ENCODE measurements around the gene ATP6AP1. TPM values are rescaled to one million over a fixed set of nuclear protein-coding genes. Genes with fewer than 3 reads are reported as not detected.

Gene ATP6AP1
- total and polyA plus RNA-seq, 9 of the 15 experiments (the other 6 are each of a cell fraction or from before 2014, with no cell fraction given), result 8.3 to 90.5 (median 52.9) TPM

DNA sequence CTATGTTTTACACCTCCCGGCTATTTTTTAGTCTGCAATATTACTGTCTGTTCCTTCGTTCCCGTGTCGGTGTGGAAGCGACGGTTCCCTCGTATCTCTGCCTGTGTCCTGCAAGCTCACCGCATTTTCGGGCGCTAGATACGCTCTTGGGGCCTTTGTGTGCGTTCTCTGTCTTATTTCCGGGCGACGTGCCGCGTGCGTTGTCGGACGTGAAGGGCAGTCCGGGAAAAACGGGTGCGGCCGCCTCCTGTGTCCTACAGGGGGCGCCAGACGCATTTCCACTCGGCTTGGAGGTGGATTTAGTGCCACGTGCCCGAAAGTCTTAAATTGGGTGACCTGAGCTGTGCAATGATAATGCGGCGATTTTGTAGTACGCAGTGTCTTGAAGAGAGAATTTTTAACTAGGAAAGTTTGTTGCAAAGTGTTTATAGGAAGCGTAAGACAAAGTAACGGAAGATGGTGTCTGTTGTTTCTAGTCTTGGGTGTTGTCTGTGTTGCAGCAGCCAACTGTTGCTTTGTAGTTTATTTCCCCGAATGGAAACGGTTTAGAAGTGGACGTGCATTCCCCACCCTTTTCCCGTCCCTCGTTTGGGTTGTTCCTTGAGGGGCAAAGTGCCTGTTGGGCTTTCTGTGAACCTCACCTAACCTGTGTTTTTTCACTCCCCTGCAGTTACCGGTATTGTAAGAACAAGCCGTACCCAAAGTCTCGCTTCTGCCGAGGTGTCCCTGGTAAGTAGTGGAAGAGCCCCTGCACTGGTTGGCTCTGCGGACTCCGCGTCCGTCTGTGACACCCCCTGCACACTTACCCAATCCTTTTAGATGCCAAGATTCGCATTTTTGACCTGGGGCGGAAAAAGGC lies 29.6 kb upstream of the ATP6AP1 start (continued):
- peak; percentile 71 for TF ChIP-seq ELF1 (tag; IDR thresholded peaks at IDR 0.05)
- no peak for TF ChIP-seq ZNF76 (CRISPR knock-in tag; IDR thresholded peaks at IDR 0.05; ENCODE audit: borderline replicate concordance)
- TF ChIP-seq, protein P1, sequence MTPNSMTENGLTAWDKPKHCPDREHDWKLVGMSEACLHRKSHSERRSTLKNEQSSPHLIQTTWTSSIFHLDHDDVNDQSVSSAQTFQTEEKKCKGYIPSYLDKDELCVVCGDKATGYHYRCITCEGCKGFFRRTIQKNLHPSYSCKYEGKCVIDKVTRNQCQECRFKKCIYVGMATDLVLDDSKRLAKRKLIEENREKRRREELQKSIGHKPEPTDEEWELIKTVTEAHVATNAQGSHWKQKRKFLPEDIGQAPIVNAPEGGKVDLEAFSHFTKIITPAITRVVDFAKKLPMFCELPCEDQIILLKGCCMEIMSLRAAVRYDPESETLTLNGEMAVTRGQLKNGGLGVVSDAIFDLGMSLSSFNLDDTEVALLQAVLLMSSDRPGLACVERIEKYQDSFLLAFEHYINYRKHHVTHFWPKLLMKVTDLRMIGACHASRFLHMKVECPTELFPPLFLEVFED (CRISPR knock-in tag; conservative IDR thresholded peaks at IDR 0.05), result 0 out of 2 replicates have a peak, but pooled peaks have one; percentile 13
- TF ChIP-seq ZNF592 (IDR thresholded peaks at IDR 0.05), result peak; percentile 82
- peak; percentile 9 for TF ChIP-seq HNRNPLL (IDR thresholded peaks at IDR 0.05; ENCODE audit: low read depth, low read length, poor library complexity, severe bottlenecking)
- TF ChIP-seq L3MBTL2 (IDR thresholded peaks at IDR 0.05), result peak; percentile 88
- peak; percentile 61 for TF ChIP-seq RAD51 (IDR thresholded peaks at IDR 0.05; ENCODE audit: borderline replicate concordance, low read depth)
- TF ChIP-seq RBBP5 (IDR thresholded peaks at IDR 0.05; ENCODE audit: borderline replicate concordance, insufficient read depth, low read length, poor library complexity, severe bottlenecking), result peak; percentile 51
- peak in 1 of 2 experiments; percentile 2; a peak in 1 of 4 replicates for TF ChIP-seq SIN3A (IDR thresholded peaks at IDR 0.05; ENCODE audit: borderline replicate concordance in 2 of 2, control insufficient read depth in 1 of 2, low read depth in 2 of 2, low read length in 2 of 2)

All from K562 (cell line).